CMK (cell line): Measurements from ENCODE around the gene TCF15.

Experiments
- DNase-seq: peaks from one replicate; pipeline ENCODE4 v3.0.0-alpha.2; 2010; ENCODE audit warnings: low read depth

TCF15 gene

GRCh38 chr20:610130-611046 lies at the start of gene TCF15:
TCF15 (minus strand) TSS chr20:610309; CDS start chr20:610237, 72 bp downstream.
- DNase-seq, result no peak

GRCh38 chr20:658731-659291 lies 48.7 kb upstream of the TCF15 start:
- no peak for DNase-seq

- no peak for DNase-seq
Observed at GRCh38 chr20:658202-658601, 48.1 kb upstream of the TCF15 start.

- DNase-seq, result no peak
Observed at GRCh38 chr20:655726-656624, 45.9 kb upstream of the TCF15 start.

GRCh38 chr20:654417-654750 lies 44.3 kb upstream of the TCF15 start:
- DNase-seq, result no peak

GRCh38 chr20:653590-654416 lies 43.7 kb upstream of the TCF15 start:
- no peak for DNase-seq

- peak; percentile 90 for DNase-seq
Observed at GRCh38 chr20:653110-653589, 43.0 kb upstream of the TCF15 start, which contains the start of gene SRXN1. SRXN1 (minus strand) TSS chr20:653200; CDS start chr20:653185, 15 bp downstream.

GRCh38 chr20:652615-653109 lies 42.6 kb upstream of the TCF15 start:
- DNase-seq, result no peak

GRCh38 chr20:651713-652614 lies 41.9 kb upstream of the TCF15 start:
- no peak for DNase-seq

- DNase-seq, result no peak
Observed at GRCh38 chr20:650954-651353, 40.8 kb upstream of the TCF15 start.

- DNase-seq, result no peak
Observed at GRCh38 chr20:650281-650680, 40.2 kb upstream of the TCF15 start.

GRCh38 chr20:647479-648019 lies 37.4 kb upstream of the TCF15 start:
- DNase-seq, result no peak

- no peak for DNase-seq
Observed at GRCh38 chr20:646868-647233, 36.7 kb upstream of the TCF15 start.

GRCh38 chr20:646107-646867 lies 36.2 kb upstream of the TCF15 start:
- DNase-seq, result no peak

GRCh38 chr20:645318-646106 lies 35.4 kb upstream of the TCF15 start:
- peak; percentile 84 for DNase-seq

GRCh38 chr20:644692-645317 lies 34.7 kb upstream of the TCF15 start:
- DNase-seq, result no peak

GRCh38 chr20:642398-643174 lies 32.5 kb upstream of the TCF15 start:
- no peak for DNase-seq
